Neural crest cell (in vitro differentiated cells): ENCODE results near the gene MGST1. TPM values are rescaled to one million over a fixed set of nuclear protein-coding genes. Genes with fewer than 3 reads are reported as not detected.

Source experiments
- DNase-seq: peaks from one replicate; pipeline ENCODE4 v3.0.0; 2021; ENCODE audit warnings: low read depth, mixed read lengths, low spot score
- H3K27ac Mint-ChIP-seq: one replicate; pipeline ENCODE4 v1.8.0; 2021; ENCODE audit warnings: mild to moderate bottlenecking, mixed read lengths; ENCODE audit not compliant: unreplicated experiment
- H3K27me3 Mint-ChIP-seq: 2 replicates; pipeline ENCODE4 v1.8.0; 2021; ENCODE audit warnings: low read depth, mild to moderate bottlenecking, mixed read lengths
- H3K36me3 Mint-ChIP-seq: 2 replicates; pipeline ENCODE4 v1.8.0; 2021; ENCODE audit warnings: low read depth, mild to moderate bottlenecking, mixed read lengths
- H3K4me1 Mint-ChIP-seq: 2 replicates; pipeline ENCODE4 v1.8.0; 2021; ENCODE audit warnings: mixed read lengths
- H3K4me3 Mint-ChIP-seq: one replicate; pipeline ENCODE4 v1.8.0; 2021; ENCODE audit warnings: mild to moderate bottlenecking, mixed read lengths
- H3K9me3 Mint-ChIP-seq: 2 replicates; pipeline ENCODE4 v1.8.0; 2021; ENCODE audit warnings: mixed read lengths
- CTCF ChIP-seq: fragments of 200-600 bp; sonication (generic); conservative IDR thresholded peaks from 2 replicates; pipeline ENCODE4 v1.5.0; 2021; ENCODE audit warnings: antibody characterized with exemption, mild to moderate bottlenecking
- total RNA-seq: library from RNA; stranded (reverse); gene quantifications from 2 replicates; pipeline ENCODE4 v1.2.1, GENCODE V29; 2021

Gene MGST1
- total RNA-seq, 1 donor from 2014 or later = 325 TPM

- Mint-ChIP-seq H3K36me3 (peaks cover 37% of the 10 kb centered on the region), H3K27ac (no peak overlapping the region), H3K4me1 (no peaks in the 10 kb centered on the region), H3K27me3 (no peaks in the 10 kb centered on the region), H3K4me3 (no peak overlapping the region), H3K9me3 (peaks cover 20% of the 10 kb centered on the region)
- no peak for DNase-seq
- no peak for TF ChIP-seq CTCF
These were observed 59.9 kb downstream of the MGST1 start for GRCh38 chr12:16407346-16407745.

Other genes with a start within 250 kb of the MGST1 start
- not detected in 2 replicates for gene SLC15A5, start 70.0 kb upstream of the MGST1 start, total RNA-seq